ENCODE measurements around the gene HUNK. TPM values are rescaled to one million over a fixed set of nuclear protein-coding genes. Genes with fewer than 3 reads are reported as not detected.
A peak's percentile ranks its signal among the peaks of the same experiment; 100 is the strongest.
"Not testable (repeated sequence)": the region's sequence is repeated elsewhere in the genome, so short reads cannot be mapped to it uniquely, and the experiment has no call there.

Gene HUNK
- total RNA-seq, 1 experiment from 2014 or later, result 7.0 TPM

GRCh38 chr21:31870472-31871193, 2.2 kb upstream of the HUNK start:
- peaks cover 46% of the 10 kb centered on the region for H3K27me3 Mint-ChIP-seq (ENCODE audit: low read depth)
- peak overlapping the region; percentile 1; the same call in 1 of the 2 replicates for H3K4me3 Mint-ChIP-seq
- ATAC-seq (no peak), DNase-seq (ENCODE audit: low spot score) (no peak)
- TF ChIP-seq ATF1 (CRISPR knock-in tag; IDR thresholded peaks at IDR 0.05) (no peak), ATF6 (CRISPR knock-in tag; IDR thresholded peaks at IDR 0.05) (no peak), ZNF396 (CRISPR knock-in tag; IDR thresholded peaks at IDR 0.05; ENCODE audit: borderline replicate concordance) (no peak), ZMAT4 (CRISPR knock-in tag; IDR thresholded peaks at IDR 0.05) (no peak), STAT6 (CRISPR knock-in tag; conservative IDR thresholded peaks at IDR 0.05; ENCODE audit: low read depth) (no peak), NR2C2 (CRISPR knock-in tag; IDR thresholded peaks at IDR 0.05) (no peak), ZNF671 (CRISPR knock-in tag; IDR thresholded peaks at IDR 0.05) (no peak), FOXK1 (CRISPR knock-in tag; IDR thresholded peaks at IDR 0.05) (no peak)
- H3K27ac Mint-ChIP-seq, result no peak overlapping the region
- peaks cover 27% of the 10 kb centered on the region for H3K4me1 Mint-ChIP-seq
- CTCF ChIA-PET, result no interaction called here
- no peaks in the 10 kb centered on the region for H3K36me3 Mint-ChIP-seq
- POLR2A ChIA-PET, result interaction anchor here (0.6 kb wide), 1 partner anchor 104 kb away, joined by 3 read pairs; no protein-coding TSS in a partner anchor
- no peaks in the 10 kb centered on the region for H3K9me3 Mint-ChIP-seq

- POLR2A ChIA-PET, result interaction anchor here (0.6 kb wide), 1 partner anchor 103 kb away, joined by 3 read pairs; no protein-coding TSS in a partner anchor
- not testable (repeated sequence) for H3K9me3 Mint-ChIP-seq; DNase-seq (ENCODE audit: low spot score); H3K36me3 Mint-ChIP-seq; H3K27ac Mint-ChIP-seq; ATAC-seq
- H3K4me1 Mint-ChIP-seq, result peaks cover 34% of the 10 kb centered on the region
- peaks cover 48% of the 10 kb centered on the region for H3K27me3 Mint-ChIP-seq (ENCODE audit: low read depth)
- CTCF ChIA-PET, result interaction anchor here (1.1 to 3.8 kb wide), 3 partner anchors 85 to 387 kb away, joined by 3 to 22 read pairs (median 18); no protein-coding TSS in a partner anchor
- peak overlapping the region; percentile 86 for H3K4me3 Mint-ChIP-seq
These were observed 1.4 kb upstream of the HUNK start for GRCh38 chr21:31871371-31871770.

- POLR2A ChIA-PET, result interaction anchor here (2.1 kb wide), 1 partner anchor 23 kb away, joined by 5 read pairs; no protein-coding TSS in a partner anchor
- H3K4me1 Mint-ChIP-seq, result peaks cover 37% of the 10 kb centered on the region
- CTCF ChIA-PET, result interaction anchor here (1.1 to 3.8 kb wide), 3 partner anchors 86 to 386 kb away, joined by 3 to 22 read pairs (median 18); no protein-coding TSS in a partner anchor
- TF ChIP-seq FOXK1 (CRISPR knock-in tag; IDR thresholded peaks at IDR 0.05) (no peak), ZNF317 (CRISPR knock-in tag; IDR thresholded peaks at IDR 0.05; ENCODE audit: borderline replicate concordance, low read depth) (no peak), ATF3 (CRISPR knock-in tag; conservative IDR thresholded peaks at IDR 0.05) (no peak), IRF2 (CRISPR knock-in tag; IDR thresholded peaks at IDR 0.05; ENCODE audit: borderline replicate concordance, low read depth) (no peak), NR1H2 (CRISPR knock-in tag; IDR thresholded peaks at IDR 0.05) (no peak), TEAD4 (CRISPR knock-in tag; IDR thresholded peaks at IDR 0.05) (no peak), CREB1 (CRISPR knock-in tag; IDR thresholded peaks at IDR 0.05) (no peak), CTCF (IDR thresholded peaks at IDR 0.05) (no peak), ZNF512 (CRISPR knock-in tag; IDR thresholded peaks at IDR 0.05; ENCODE audit: borderline replicate concordance) (no peak), OVOL2 (CRISPR knock-in tag; IDR thresholded peaks at IDR 0.05; ENCODE audit: borderline replicate concordance) (no peak), MXD4 (CRISPR knock-in tag; IDR thresholded peaks at IDR 0.05; ENCODE audit: borderline replicate concordance) (no peak), ZNF671 (CRISPR knock-in tag; IDR thresholded peaks at IDR 0.05) (no peak), GTF2I (CRISPR knock-in tag; conservative IDR thresholded peaks at IDR 0.05) (no peak), ERG (CRISPR knock-in tag; IDR thresholded peaks at IDR 0.05) (no peak), CBFB (CRISPR knock-in tag; IDR thresholded peaks at IDR 0.05; ENCODE audit: low read depth) (no peak), NR2C2 (CRISPR knock-in tag; IDR thresholded peaks at IDR 0.05) (no peak)
These were observed 758 bp upstream of the HUNK start for GRCh38 chr21:31872072-31872451.

More at GRCh38 chr21:31872072-31872451, 758 bp upstream of the HUNK start:
- Mint-ChIP-seq H3K27me3 (ENCODE audit: low read depth) (peaks cover 48% of the 10 kb centered on the region), H3K36me3 (no peaks in the 10 kb centered on the region), H3K4me3 (peak overlapping the region; percentile 86), H3K27ac (no peak overlapping the region), H3K9me3 (no peaks in the 10 kb centered on the region)
- DNase-seq (ENCODE audit: low spot score), result no peak
- ATAC-seq, result no peak
